ENCODE data around the gene KRT8.

DNA sequence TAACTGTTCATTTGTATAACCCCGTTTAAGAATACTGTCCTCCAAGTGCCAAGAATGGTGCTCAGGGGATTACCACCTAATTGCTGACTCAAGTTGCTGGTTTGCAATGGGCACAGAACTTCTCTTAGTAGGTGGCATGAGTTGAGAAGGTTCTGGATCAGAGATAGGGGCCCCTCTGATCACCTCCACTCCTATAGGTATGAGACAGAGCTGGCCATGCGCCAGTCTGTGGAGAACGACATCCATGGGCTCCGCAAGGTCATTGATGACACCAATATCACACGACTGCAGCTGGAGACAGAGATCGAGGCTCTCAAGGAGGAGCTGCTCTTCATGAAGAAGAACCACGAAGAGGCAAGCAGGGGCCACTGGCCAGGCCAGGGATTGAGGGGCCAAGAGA is 45.7 kb upstream of the KRT8 start:
- TF ChIP-seq TAF1 (IDR thresholded peaks at IDR 0.05; ENCODE audit: low read depth) (no peak), CREB1 (IDR thresholded peaks at IDR 0.05; ENCODE audit: low read depth) (no peak), TEAD4 (IDR thresholded peaks at IDR 0.05) (no peak)
